Gastrocnemius medialis (tissue), 4 donors: ENCODE data around the gene CHCHD3.

ENCODE experiments used
- POLR2A ChIP-seq, 2 donors: fragments of 450-650 bp; IDR thresholded peaks; one replicate each; pipeline ENCODE4 v1.6.1; 2017; ENCODE audit warnings: antibody characterized with exemption in 2 of 2, mild to moderate bottlenecking in 2 of 2, moderate library complexity in 2 of 2
- TF ChIP-seq, protein P1 (sequence below), 5 experiments: fragments of 450-650 bp in 3 of 5; fragments of 200-600 bp in 2 of 5; sonication (generic) in 2 of 5; IDR thresholded peaks in 4 of 5; conservative IDR thresholded peaks in 1 of 5; 1 replicate in 4 of 5; 2 replicates in 1 of 5; pipeline ENCODE4 v1.5.1; 2016 to 2019; ENCODE audit warnings: antibody characterized with exemption in 5 of 5, mild to moderate bottlenecking in 3 of 5, moderate library complexity in 3 of 5

DNA sequence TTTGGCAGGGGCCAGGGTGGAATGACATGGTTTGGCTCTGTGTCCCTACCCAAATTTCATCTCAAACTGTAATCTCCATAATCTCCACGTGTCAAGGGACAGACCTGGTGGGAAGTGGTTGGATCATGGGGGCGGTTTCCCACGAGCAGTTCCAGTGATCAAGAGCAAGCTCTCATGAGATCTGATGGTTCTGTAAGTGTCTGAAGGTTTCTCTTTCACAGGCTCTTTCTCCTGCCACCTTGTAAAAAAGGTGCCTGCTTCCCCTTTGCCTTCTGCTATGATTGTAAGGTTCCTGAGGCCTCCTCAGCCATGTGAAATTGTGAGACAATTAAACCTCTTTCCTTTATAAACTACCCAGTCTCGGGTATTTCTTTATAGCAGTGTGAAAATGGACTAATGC lies 188.3 kb downstream of the CHCHD3 start:
- TF ChIP-seq POLR2A (IDR thresholded peaks at IDR 0.05) = no peak
- TF ChIP-seq, protein P1, sequence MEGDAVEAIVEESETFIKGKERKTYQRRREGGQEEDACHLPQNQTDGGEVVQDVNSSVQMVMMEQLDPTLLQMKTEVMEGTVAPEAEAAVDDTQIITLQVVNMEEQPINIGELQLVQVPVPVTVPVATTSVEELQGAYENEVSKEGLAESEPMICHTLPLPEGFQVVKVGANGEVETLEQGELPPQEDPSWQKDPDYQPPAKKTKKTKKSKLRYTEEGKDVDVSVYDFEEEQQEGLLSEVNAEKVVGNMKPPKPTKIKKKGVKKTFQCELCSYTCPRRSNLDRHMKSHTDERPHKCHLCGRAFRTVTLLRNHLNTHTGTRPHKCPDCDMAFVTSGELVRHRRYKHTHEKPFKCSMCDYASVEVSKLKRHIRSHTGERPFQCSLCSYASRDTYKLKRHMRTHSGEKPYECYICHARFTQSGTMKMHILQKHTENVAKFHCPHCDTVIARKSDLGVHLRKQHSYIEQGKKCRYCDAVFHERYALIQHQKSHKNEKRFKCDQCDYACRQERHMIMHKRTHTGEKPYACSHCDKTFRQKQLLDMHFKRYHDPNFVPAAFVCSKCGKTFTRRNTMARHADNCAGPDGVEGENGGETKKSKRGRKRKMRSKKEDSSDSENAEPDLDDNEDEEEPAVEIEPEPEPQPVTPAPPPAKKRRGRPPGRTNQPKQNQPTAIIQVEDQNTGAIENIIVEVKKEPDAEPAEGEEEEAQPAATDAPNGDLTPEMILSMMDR (IDR thresholded peaks at IDR 0.05 in 4 of 5, conservative IDR thresholded peaks at IDR 0.05 in 1 of 5) = no peak
